Neural progenitor cell (in vitro differentiated cells): ENCODE data around the gene BPIFB2.

Experiments used
- EZH2 ChIP-seq: fragments of 200-600 bp; sonication (generic); IDR thresholded peaks from 2 replicates; pipeline ENCODE4 v1.6.1; 2017; ENCODE audit warnings: antibody characterized with exemption, mild to moderate bottlenecking, moderate library complexity
- EZH2phosphoT487 ChIP-seq: fragments of 200-600 bp; sonication (generic); IDR thresholded peaks from 2 replicates; pipeline ENCODE4 v1.6.1; 2017; ENCODE audit warnings: antibody characterized with exemption
- TF ChIP-seq, protein P1 (sequence below): fragments of 200-600 bp; sonication (generic); IDR thresholded peaks from 2 replicates; pipeline ENCODE4 v1.5.1; 2017; ENCODE audit warnings: antibody characterized with exemption, mild to moderate bottlenecking

GRCh38 chr20:33033381-33033780 is 25.9 kb downstream of the BPIFB2 start:
- TF ChIP-seq, protein P1, sequence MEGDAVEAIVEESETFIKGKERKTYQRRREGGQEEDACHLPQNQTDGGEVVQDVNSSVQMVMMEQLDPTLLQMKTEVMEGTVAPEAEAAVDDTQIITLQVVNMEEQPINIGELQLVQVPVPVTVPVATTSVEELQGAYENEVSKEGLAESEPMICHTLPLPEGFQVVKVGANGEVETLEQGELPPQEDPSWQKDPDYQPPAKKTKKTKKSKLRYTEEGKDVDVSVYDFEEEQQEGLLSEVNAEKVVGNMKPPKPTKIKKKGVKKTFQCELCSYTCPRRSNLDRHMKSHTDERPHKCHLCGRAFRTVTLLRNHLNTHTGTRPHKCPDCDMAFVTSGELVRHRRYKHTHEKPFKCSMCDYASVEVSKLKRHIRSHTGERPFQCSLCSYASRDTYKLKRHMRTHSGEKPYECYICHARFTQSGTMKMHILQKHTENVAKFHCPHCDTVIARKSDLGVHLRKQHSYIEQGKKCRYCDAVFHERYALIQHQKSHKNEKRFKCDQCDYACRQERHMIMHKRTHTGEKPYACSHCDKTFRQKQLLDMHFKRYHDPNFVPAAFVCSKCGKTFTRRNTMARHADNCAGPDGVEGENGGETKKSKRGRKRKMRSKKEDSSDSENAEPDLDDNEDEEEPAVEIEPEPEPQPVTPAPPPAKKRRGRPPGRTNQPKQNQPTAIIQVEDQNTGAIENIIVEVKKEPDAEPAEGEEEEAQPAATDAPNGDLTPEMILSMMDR, result no peak
- TF ChIP-seq EZH2phosphoT487, result no peak
- TF ChIP-seq EZH2, result no peak
